GM18867 (cell line): ENCODE measurements around the gene HDAC4.

Source experiments
- ATAC-seq: cut with Tn5 transposase; IDR thresholded peaks from one replicate; pipeline ENCODE4 v1.9.1; 2021; ENCODE audit warnings: mild to moderate bottlenecking, moderate library complexity; ENCODE audit not compliant: unreplicated experiment

Gene HDAC4

GRCh38 chr2:239136762-239137161 lies 264.1 kb downstream of the HDAC4 start:
- no peak for ATAC-seq

- ATAC-seq = no peak
Observed at GRCh38 chr2:239136203-239136602, 264.6 kb downstream of the HDAC4 start.

- ATAC-seq = no peak
Observed at GRCh38 chr2:239135531-239135930, 265.3 kb downstream of the HDAC4 start.

- ATAC-seq = no peak
Observed at GRCh38 chr2:239133945-239134570, 266.8 kb downstream of the HDAC4 start.

GRCh38 chr2:239132786-239133185 lies 268.0 kb downstream of the HDAC4 start:
- ATAC-seq = no peak

GRCh38 chr2:239132156-239132709 lies 268.6 kb downstream of the HDAC4 start:
- no peak for ATAC-seq

GRCh38 chr2:239131521-239131920 lies 269.3 kb downstream of the HDAC4 start:
- no peak for ATAC-seq

- ATAC-seq = no peak
Observed at GRCh38 chr2:239130786-239131325, 270.0 kb downstream of the HDAC4 start.

- no peak for ATAC-seq
Observed at GRCh38 chr2:239130041-239130440, 270.8 kb downstream of the HDAC4 start.

GRCh38 chr2:239129147-239129920 lies 271.5 kb downstream of the HDAC4 start:
- ATAC-seq = no peak

GRCh38 chr2:239128706-239129105 lies 272.1 kb downstream of the HDAC4 start:
- ATAC-seq = no peak

- no peak for ATAC-seq
Observed at GRCh38 chr2:239127513-239127912, 273.3 kb downstream of the HDAC4 start.

GRCh38 chr2:239125726-239126675 lies 274.8 kb downstream of the HDAC4 start:
- ATAC-seq = no peak

- ATAC-seq = no peak
Observed at GRCh38 chr2:239124152-239124899, 276.5 kb downstream of the HDAC4 start.

GRCh38 chr2:239122421-239123110 lies 278.3 kb downstream of the HDAC4 start:
- ATAC-seq = no peak

GRCh38 chr2:239121600-239122012 lies 279.2 kb downstream of the HDAC4 start:
- ATAC-seq = no peak

GRCh38 chr2:239120664-239121063 lies 280.2 kb downstream of the HDAC4 start:
- no peak for ATAC-seq

GRCh38 chr2:239119346-239120126 lies 281.3 kb downstream of the HDAC4 start:
- ATAC-seq = no peak
